Activated CD8-positive, alpha-beta T cell treated with anti-CD3 and anti-CD28 coated beads for 36 hours (primary cell): Measurements from ENCODE around the gene IQCK. TPM values are rescaled to one million over a fixed set of nuclear protein-coding genes. Genes with fewer than 3 reads are reported as not detected.

Experiments used
- ATAC-seq: fragments of 200-7000 bp; cut with Tn5 transposase; one replicate; pipeline ENCODE4 v1.10.0; 2021; ENCODE audit warnings: mild to moderate bottlenecking, moderate library complexity
- CTCF ChIA-PET: fragments of 350-600 bp; sonication (Branson Sonifier 250); formaldehyde crosslinking; loops from one replicate; lab custom pipeline; 2021; ENCODE audit warnings: antibody characterized with exemption; lab: Charles Lee
- POLR2A ChIA-PET: fragments of 350-600 bp; sonication (Branson Sonifier 250); formaldehyde crosslinking; loops from one replicate; lab custom pipeline; 2021; ENCODE audit warnings: antibody characterized with exemption; lab: Charles Lee
- DNase-seq: peaks from one replicate; pipeline ENCODE4 v3.0.0-alpha.2; 2020
- H3K27ac Mint-ChIP-seq: one replicate; pipeline ENCODE4 v1.8.0; 2021; ENCODE audit warnings: mild to moderate bottlenecking, mixed read lengths
- H3K27me3 Mint-ChIP-seq: one replicate; pipeline ENCODE4 v1.8.0; 2021; ENCODE audit warnings: mixed read lengths
- H3K36me3 Mint-ChIP-seq: one replicate; pipeline ENCODE4 v1.8.0; 2021; ENCODE audit warnings: low read depth, mixed read lengths
- H3K4me1 Mint-ChIP-seq: one replicate; pipeline ENCODE4 v1.8.0; 2021; ENCODE audit warnings: low read depth, mixed read lengths
- H3K4me3 Mint-ChIP-seq: one replicate; pipeline ENCODE4 v1.8.0; 2021; ENCODE audit warnings: mild to moderate bottlenecking, moderate library complexity, mixed read lengths
- H3K9me3 Mint-ChIP-seq: one replicate; pipeline ENCODE4 v1.8.0; 2021; ENCODE audit warnings: mixed read lengths
- intact Hi-C: fragments of 100-400 bp; cut with micrococcal nuclease; formaldehyde crosslinking; loops from one replicate; pipeline ENCODE4 v1.10.0; 2022
- total RNA-seq, 2 experiments: library from RNA; stranded (reverse); gene quantifications; one replicate each; pipeline ENCODE4 v1.2.3, GENCODE V29; 2021
- TF ChIP-seq, protein P1 (sequence below): fragments of 200-600 bp; IDR thresholded peaks from one replicate; pipeline ENCODE4 v1.8.0; 2022; ENCODE audit warnings: antibody characterized with exemption, mild to moderate bottlenecking

Gene IQCK
- total RNA-seq, 2 experiments from 2014 or later = 1.7 to 3.5 TPM

DNA sequence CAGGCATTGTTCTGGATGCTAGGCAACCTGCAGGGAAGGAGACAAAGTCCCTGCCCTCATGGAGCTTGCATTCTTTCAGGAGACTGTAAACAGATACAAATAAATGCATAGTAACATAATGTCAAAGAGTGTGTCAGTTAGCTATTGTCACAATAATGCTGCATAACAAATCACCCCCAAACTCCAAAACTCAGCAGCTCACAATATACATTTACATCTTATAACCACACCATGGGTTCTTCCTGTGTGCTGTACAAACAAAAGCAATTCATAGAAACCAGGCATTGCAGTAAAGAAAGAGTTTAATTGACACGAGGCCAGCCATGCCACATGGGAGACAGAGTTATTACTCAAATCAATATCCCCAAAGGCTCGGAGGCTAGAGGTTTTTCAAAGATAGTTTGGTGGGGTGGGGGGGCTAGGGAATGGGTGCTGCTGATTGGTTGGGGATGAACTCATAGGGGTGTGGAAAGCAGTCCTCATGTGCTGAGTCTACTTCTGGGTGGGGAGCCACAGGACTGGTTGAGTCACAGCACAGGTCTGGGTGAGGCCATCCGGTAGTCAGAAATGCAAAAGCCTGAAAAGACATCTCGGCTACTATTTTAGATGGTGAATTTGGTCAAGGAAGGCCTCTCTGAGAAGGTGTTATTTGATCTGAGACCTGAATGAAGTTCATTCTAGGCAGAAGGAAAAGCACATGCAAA, 87.5 kb downstream of the IQCK start:
- ATAC-seq (no peak), DNase-seq (no peak)
- peaks cover 13% of the 10 kb centered on the region for H3K4me1 Mint-ChIP-seq
- no peaks in the 10 kb centered on the region for H3K36me3 Mint-ChIP-seq
- intact Hi-C loops = no loop called here
- CTCF ChIA-PET = interaction anchor here (1.5 kb wide), 1 partner anchor 81 kb away, joined by 3 read pairs; no protein-coding TSS in a partner anchor
- H3K27me3 Mint-ChIP-seq = no peaks in the 10 kb centered on the region
- no peak overlapping the region for H3K27ac Mint-ChIP-seq
- peaks cover 8% of the 10 kb centered on the region for H3K9me3 Mint-ChIP-seq
- TF ChIP-seq, protein P1, sequence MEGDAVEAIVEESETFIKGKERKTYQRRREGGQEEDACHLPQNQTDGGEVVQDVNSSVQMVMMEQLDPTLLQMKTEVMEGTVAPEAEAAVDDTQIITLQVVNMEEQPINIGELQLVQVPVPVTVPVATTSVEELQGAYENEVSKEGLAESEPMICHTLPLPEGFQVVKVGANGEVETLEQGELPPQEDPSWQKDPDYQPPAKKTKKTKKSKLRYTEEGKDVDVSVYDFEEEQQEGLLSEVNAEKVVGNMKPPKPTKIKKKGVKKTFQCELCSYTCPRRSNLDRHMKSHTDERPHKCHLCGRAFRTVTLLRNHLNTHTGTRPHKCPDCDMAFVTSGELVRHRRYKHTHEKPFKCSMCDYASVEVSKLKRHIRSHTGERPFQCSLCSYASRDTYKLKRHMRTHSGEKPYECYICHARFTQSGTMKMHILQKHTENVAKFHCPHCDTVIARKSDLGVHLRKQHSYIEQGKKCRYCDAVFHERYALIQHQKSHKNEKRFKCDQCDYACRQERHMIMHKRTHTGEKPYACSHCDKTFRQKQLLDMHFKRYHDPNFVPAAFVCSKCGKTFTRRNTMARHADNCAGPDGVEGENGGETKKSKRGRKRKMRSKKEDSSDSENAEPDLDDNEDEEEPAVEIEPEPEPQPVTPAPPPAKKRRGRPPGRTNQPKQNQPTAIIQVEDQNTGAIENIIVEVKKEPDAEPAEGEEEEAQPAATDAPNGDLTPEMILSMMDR = no peak
- POLR2A ChIA-PET = no interaction called here
- H3K4me3 Mint-ChIP-seq = no peak overlapping the region

- DNase-seq = peak; percentile 9
- ChIA-PET POLR2A (no interaction called here), CTCF (interaction anchor here (1.0 kb wide), 1 partner anchor 23 kb away, joined by 3 read pairs; no protein-coding TSS in a partner anchor)
- Mint-ChIP-seq H3K36me3 (no peaks in the 10 kb centered on the region), H3K9me3 (peaks cover 12% of the 10 kb centered on the region), H3K4me3 (no peak overlapping the region), H3K4me1 (peaks cover 13% of the 10 kb centered on the region), H3K27ac (no peak overlapping the region), H3K27me3 (no peaks in the 10 kb centered on the region)
- TF ChIP-seq, protein P1 = no peak
- intact Hi-C loops = no loop called here
- no peak for ATAC-seq
Observed at GRCh38 chr16:19808061-19808641, 90.1 kb downstream of the IQCK start.

- DNase-seq (no peak), ATAC-seq (no peak)
- intact Hi-C loops = no loop called here
- peaks cover 13% of the 10 kb centered on the region for H3K9me3 Mint-ChIP-seq
- no peak overlapping the region for H3K4me3 Mint-ChIP-seq
- no peaks in the 10 kb centered on the region for H3K27me3 Mint-ChIP-seq
- H3K36me3 Mint-ChIP-seq = no peaks in the 10 kb centered on the region
- no peak overlapping the region for H3K27ac Mint-ChIP-seq
- TF ChIP-seq, protein P1 = no peak
- ChIA-PET POLR2A (no interaction called here), CTCF (no interaction called here)
- peaks cover 11% of the 10 kb centered on the region for H3K4me1 Mint-ChIP-seq
Observed at GRCh38 chr16:19809121-19809635, 91.1 kb downstream of the IQCK start.

DNA sequence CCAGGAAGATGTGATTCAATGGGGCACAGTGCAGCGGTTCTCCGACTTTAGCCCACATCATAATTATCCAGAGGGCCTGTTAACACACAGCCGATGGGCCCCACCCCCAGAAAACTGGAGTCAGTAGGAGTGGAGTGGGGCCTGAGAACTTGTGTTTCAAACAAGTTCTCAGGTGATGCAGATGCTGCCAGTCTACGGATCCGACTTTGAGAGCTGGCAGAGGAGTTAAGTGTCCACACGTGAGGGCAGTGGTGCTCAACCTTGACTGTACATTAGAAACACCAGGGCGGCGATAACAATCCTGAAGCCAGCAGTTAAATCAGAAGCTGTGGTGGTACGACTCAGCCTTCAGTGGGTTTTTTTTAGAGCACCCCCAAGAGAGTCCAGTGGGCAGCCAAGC, 91.6 kb downstream of the IQCK start:
- H3K4me1 Mint-ChIP-seq = peaks cover 6% of the 10 kb centered on the region
- no peak overlapping the region for H3K4me3 Mint-ChIP-seq
- no peaks in the 10 kb centered on the region for H3K36me3 Mint-ChIP-seq
- POLR2A ChIA-PET = no interaction called here
- DNase-seq (no peak), ATAC-seq (no peak)
- no peak overlapping the region for H3K27ac Mint-ChIP-seq
- H3K27me3 Mint-ChIP-seq = no peaks in the 10 kb centered on the region
- intact Hi-C loops = no loop called here
- peaks cover 13% of the 10 kb centered on the region for H3K9me3 Mint-ChIP-seq
- CTCF ChIA-PET = no interaction called here
- TF ChIP-seq, protein P1 = no peak
